HepG2 (cell line): ENCODE data around the gene GUCA2B. TPM values are rescaled to one million over a fixed set of nuclear protein-coding genes. Genes with fewer than 3 reads are reported as not detected.

Experiments used
- ATAC-seq: fragments of 200-7000 bp; cut with Tn5 transposase; 3 replicates; pipeline ENCODE4 v1.9.1; 2020; ENCODE audit warnings: mild to moderate bottlenecking, moderate library complexity
- BruUV-seq: library from RNA; stranded (reverse); fragments of 400-500 nt; replicated peaks from 2 replicates; lab custom pipeline; 2021; lab: Mats Ljungman, UMichigan
- CTCF ChIA-PET: fragments of 300-600 bp; formaldehyde crosslinking; extraction: SDS; loops from one replicate; lab custom pipeline; 2021; ENCODE audit warnings: low total read pairs, inconsistent platforms, low intra/inter-chr PET ratio; lab: Yijun Ruan, JAX
- POLR2A ChIA-PET: fragments of 350-600 bp; sonication (Branson Sonifier 250); formaldehyde crosslinking; loops from one replicate; lab custom pipeline; 2020; ENCODE audit warnings: antibody characterized with exemption, inconsistent platforms; lab: Yijun Ruan, JAX
- DNase-seq: peaks from one replicate; pipeline ENCODE4 v3.0.0-alpha.2; 2015; ENCODE audit warnings: low spot score
- FAIRE-seq: peaks from 3 replicates; lab custom pipeline; 2011; peaks lifted over from hg19 to GRCh38; lab: Jason Lieb, UNC
- H2AFZ ChIP-seq: one replicate; pipeline ENCODE4 v1.6.1; 2011; ENCODE audit warnings: low read length, inconsistent platforms
- H3K27ac ChIP-seq: fragments of 300-600 bp; 3 replicates; pipeline ENCODE4 v1.8.0; 2011; ENCODE audit warnings: mixed run types, mild to moderate bottlenecking, mixed read lengths, low read length, inconsistent platforms; ENCODE audit not compliant: insufficient read depth; ENCODE audit errors: extremely low read length
- H3K27me3 ChIP-seq, 2 experiments: fragments of 200-600 bp in 1 of 2; 2 replicates in 1 of 2; 3 replicates in 1 of 2; pipeline versions ENCODE4 v1.6.0 to v1.8.0; 2011; ENCODE audit warnings: low read length in 2 of 2, mild to moderate bottlenecking in 2 of 2, moderate library complexity in 2 of 2, inconsistent platforms in 1 of 2; ENCODE audit not compliant: insufficient read depth in 2 of 2, control insufficient read depth in 1 of 2
- H3K36me3 ChIP-seq, 2 experiments: fragments of 200-600 bp in 1 of 2; replicated peaks in 1 of 2; 2 replicates in 1 of 2; 3 replicates in 1 of 2; pipeline versions ENCODE4 v1.5.1 to v1.8.0; 2011; ENCODE audit warnings: low read length in 2 of 2, inconsistent platforms in 1 of 2; ENCODE audit not compliant: insufficient read depth in 2 of 2, control insufficient read depth in 1 of 2
- H3K4me1 ChIP-seq: 2 replicates; pipeline ENCODE4 v1.5.1; 2012; ENCODE audit warnings: low read length, inconsistent platforms; ENCODE audit not compliant: insufficient read depth
- H3K4me2 ChIP-seq: 2 replicates; pipeline ENCODE4 v1.6.0; 2011; ENCODE audit warnings: low read depth, low read length, inconsistent platforms
- H3K4me3 ChIP-seq, 3 experiments: fragments of 200-600 bp in 1 of 3; sonication (generic), shearing (Covaris generic) in 1 of 3; replicated peaks in 1 of 3; 2 replicates each; pipeline ENCODE4 v1.5.1; 2011 to 2016; ENCODE audit warnings: low read length in 3 of 3, inconsistent platforms in 2 of 3, low read depth in 2 of 3, mild to moderate bottlenecking in 2 of 3, control low read depth in 1 of 3, mixed read lengths in 1 of 3; ENCODE audit not compliant: insufficient read depth in 1 of 3
- H3K79me2 ChIP-seq: one replicate; pipeline ENCODE4 v1.6.1; 2011; ENCODE audit warnings: low read length, inconsistent platforms; ENCODE audit not compliant: insufficient read depth
- H3K9ac ChIP-seq: 2 replicates; pipeline ENCODE4 v1.6.0; 2011; ENCODE audit warnings: mild to moderate bottlenecking, low read depth, low read length, inconsistent platforms; ENCODE audit not compliant: insufficient read depth
- H3K9me3 ChIP-seq: 2 replicates; pipeline ENCODE4 v1.5.1; 2012; ENCODE audit warnings: mild to moderate bottlenecking, low read length
- H4K20me1 ChIP-seq: 2 replicates; pipeline ENCODE4 v1.6.0; 2011; ENCODE audit warnings: inconsistent platforms, mild to moderate bottlenecking, low read length, moderate library complexity; ENCODE audit not compliant: insufficient read depth
- FOSL2 ChIP-seq: sonication (generic); formaldehyde crosslinking; IDR thresholded peaks from 2 replicates; pipeline ENCODE4 v1.4.0; 2020; ENCODE audit warnings: missing genetic modification reagents
- FOXA3 ChIP-seq: IDR thresholded peaks from 2 replicates; pipeline ENCODE4 v1.6.1; 2016; ENCODE audit warnings: missing genetic modification reagents, missing compliant biosample characterization
- FOXP1 ChIP-seq, 2 experiments: fragments of 450-650 bp in 1 of 2; IDR thresholded peaks; 2 replicates each; pipeline ENCODE4 v1.6.1; 2017 to 2018; ENCODE audit warnings: antibody characterized with exemption in 1 of 2
- PITX1 ChIP-seq: sonication (generic); formaldehyde crosslinking; IDR thresholded peaks from 2 replicates; pipeline ENCODE4 v1.5.1; 2020; ENCODE audit warnings: mild to moderate bottlenecking, missing genetic modification reagents
- RARA ChIP-seq: IDR thresholded peaks from 2 replicates; pipeline ENCODE4 v1.6.1; 2016; ENCODE audit warnings: missing genetic modification reagents, missing compliant biosample characterization
- SOX5 ChIP-seq: IDR thresholded peaks from 2 replicates; pipeline ENCODE4 v1.6.1; 2016; ENCODE audit warnings: borderline replicate concordance
- STAG1 ChIP-seq: sonication (generic); formaldehyde crosslinking; IDR thresholded peaks from 2 replicates; pipeline ENCODE4 v1.4.0; 2020; ENCODE audit warnings: missing genetic modification reagents
- TEAD3 ChIP-seq: optimal IDR thresholded peaks from 2 replicates; pipeline ENCODE3; 2016; ENCODE audit warnings: borderline replicate concordance
- XRCC5 ChIP-seq: fragments of 200-400 bp; formaldehyde crosslinking; optimal IDR thresholded peaks from 2 replicates; pipeline ENCODE3; 2017; ENCODE audit warnings: mild to moderate bottlenecking, low read length
- ZNF501 ChIP-seq: sonication (generic); formaldehyde crosslinking; IDR thresholded peaks from 2 replicates; pipeline ENCODE4 v1.5.1; 2020; ENCODE audit warnings: mild to moderate bottlenecking, moderate library complexity, missing genetic modification reagents
- WGBS: methylation state at CpG from one replicate; pipeline ENCODE4 v1.1.6; 2017; ENCODE audit warnings: low lambda C conversion rate; 5-methylcytosine and 5-hydroxymethylcytosine counted together
- in situ Hi-C: cut with HindIII; loops from 2 replicates; pipeline ENCODE4 v1.10.0; 2017; ENCODE audit warnings: low pct_unique_long_range_greater_than_20kb; ENCODE audit not compliant: extremely low pct_ligation_motif_present
- intact Hi-C: fragments of 100-400 bp; cut with micrococcal nuclease; formaldehyde crosslinking; loops from one replicate; pipeline ENCODE4 v1.10.0; 2022; ENCODE audit not compliant: unreplicated experiment
- polyA plus RNA-seq, 8 experiments: library from polyadenylated mRNA; depleted of rRNA in 3 of 8; stranded (reverse) in 7 of 8; unstranded in 1 of 8; fragments of >200 nt; fragmentation: Illumina TruSeq in 4 of 8; extraction: Trizol in 4 of 8; gene quantifications; 2 replicates each; pipeline versions ENCODE4 v1.2.1 to v1.2.3, GENCODE V29; 2011 to 2016; ENCODE audit warnings: low read depth in 4 of 8, missing spikeins in 1 of 8, mixed read lengths in 1 of 8; ENCODE audit not compliant: insufficient read depth in 1 of 8
- total RNA-seq, 5 experiments: library from RNA; depleted of rRNA; stranded (reverse); fragments of >200 nt; fragmentation: Illumina TruSeq; extraction: Trizol; gene quantifications; 2 replicates each; pipeline ENCODE4 v1.2.3, GENCODE V29; 2016; ENCODE audit warnings: low read depth in 1 of 5
- TF ChIP-seq, protein P1 (sequence below): sonication (generic); formaldehyde crosslinking; IDR thresholded peaks from 2 replicates; pipeline ENCODE4 v1.5.1; 2020; ENCODE audit warnings: mild to moderate bottlenecking, moderate library complexity, missing genetic modification reagents
- TF ChIP-seq, protein P2 (sequence below): sonication (generic); formaldehyde crosslinking; IDR thresholded peaks from 2 replicates; pipeline ENCODE4 v1.4.0; 2020; ENCODE audit warnings: missing genetic modification reagents, borderline replicate concordance
- TF ChIP-seq, protein P3 (sequence below): sonication (generic); formaldehyde crosslinking; IDR thresholded peaks from 2 replicates; pipeline ENCODE4 v1.8.1; 2023; ENCODE audit warnings: mild to moderate bottlenecking, missing genetic modification reagents
- TF ChIP-seq, protein P4 (sequence below), 2 experiments: sonication (generic) in 1 of 2; formaldehyde crosslinking in 1 of 2; IDR thresholded peaks; 2 replicates each; pipeline versions ENCODE4 v1.4.0 to v1.6.1; 2018 to 2020; ENCODE audit warnings: missing genetic modification reagents in 2 of 2, borderline replicate concordance in 1 of 2, low read depth in 1 of 2, mild to moderate bottlenecking in 1 of 2, missing biosample characterization in 1 of 2
- TF ChIP-seq, protein P5 (sequence below): sonication (generic); formaldehyde crosslinking; IDR thresholded peaks from 2 replicates; pipeline ENCODE4 v1.4.0; 2020; ENCODE audit warnings: missing genetic modification reagents

The GUCA2B gene
- total and polyA plus RNA-seq, 2 of the 13 experiments (the other 11 are each of a cell fraction or from before 2014, with no cell fraction given) = not detected

DNA sequence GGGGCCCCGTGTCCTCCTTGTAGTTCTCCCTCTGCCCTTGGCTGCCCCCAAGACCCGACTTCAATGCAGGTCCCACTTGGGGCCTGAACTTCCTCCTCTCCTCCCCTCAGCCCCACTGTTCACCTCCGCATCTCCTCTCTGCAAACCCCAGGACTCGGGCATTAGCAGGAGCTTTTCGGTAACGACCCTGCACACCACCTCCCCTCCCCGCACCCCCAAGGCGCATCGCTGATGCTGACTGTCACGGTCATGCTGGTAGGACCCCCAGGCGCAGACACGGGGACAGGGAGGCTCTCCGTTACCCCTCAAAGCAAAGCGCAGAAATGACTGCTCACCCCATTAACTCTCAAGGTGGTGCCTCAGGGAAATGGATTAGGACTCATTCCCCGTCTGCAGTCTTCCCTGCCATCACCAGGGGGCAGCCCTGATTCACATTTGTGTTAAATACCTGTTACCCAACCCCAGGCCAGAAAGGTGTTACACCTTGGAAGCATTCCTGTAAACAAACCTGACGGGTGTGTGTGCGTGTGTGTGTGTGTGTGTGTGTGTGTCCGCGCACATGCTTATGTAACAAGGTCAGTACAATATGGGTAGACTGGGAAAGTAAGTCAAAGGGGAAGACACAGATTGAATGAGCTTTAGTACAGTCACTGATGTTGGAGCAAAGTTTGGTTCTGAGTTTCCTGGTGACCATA, 6.4 kb upstream of the GUCA2B start:
- peak; percentile 88 for ATAC-seq
- no peak overlapping the region for H3K4me3 ChIP-seq
- FAIRE-seq = peak; percentile 89
- BruUV-seq = no TSS peak
- no peaks in the 10 kb centered on the region for H4K20me1 ChIP-seq
- no peak overlapping the region for H3K4me2 ChIP-seq
- no peaks in the 10 kb centered on the region for H3K79me2 ChIP-seq
- H3K9me3 ChIP-seq = no peaks in the 10 kb centered on the region
- intact Hi-C loops = loop anchor here (1.0 kb wide), 1 partner anchor 27 kb away; no protein-coding TSS in a partner anchor
- POLR2A ChIA-PET = no interaction called here
- H3K27ac ChIP-seq = no peak overlapping the region
- H3K9ac ChIP-seq = no peak overlapping the region
- CTCF ChIA-PET = interaction anchor here (2.1 kb wide), 1 partner anchor 26 kb away, joined by 31 read pairs; no protein-coding TSS in a partner anchor
- in situ Hi-C loops = loop anchor here (10.0 kb wide), 1 partner anchor 598 kb away; the partner anchor contains the start of gene CLDN19
- H3K36me3 ChIP-seq = no peaks in the 10 kb centered on the region
- H2AFZ ChIP-seq = no peak overlapping the region
- H3K27me3 ChIP-seq = peaks cover 3 to 45% of the 10 kb centered on the region in 2 experiments; a peak in 3 of 5 replicates
- peak; percentile 76 for DNase-seq
- H3K4me1 ChIP-seq = peaks cover 8% of the 10 kb centered on the region; the same call in 1 of the 2 replicates
- 23% methylated on average over 14 of the region's 19 CpGs for WGBS
- TF ChIP-seq TEAD3 = peak; percentile 82
- TF ChIP-seq ZNF501 (CRISPR knock-in tag) = 0 out of 2 replicates have a peak, but pooled peaks have one; percentile 28
- TF ChIP-seq, protein P1, sequence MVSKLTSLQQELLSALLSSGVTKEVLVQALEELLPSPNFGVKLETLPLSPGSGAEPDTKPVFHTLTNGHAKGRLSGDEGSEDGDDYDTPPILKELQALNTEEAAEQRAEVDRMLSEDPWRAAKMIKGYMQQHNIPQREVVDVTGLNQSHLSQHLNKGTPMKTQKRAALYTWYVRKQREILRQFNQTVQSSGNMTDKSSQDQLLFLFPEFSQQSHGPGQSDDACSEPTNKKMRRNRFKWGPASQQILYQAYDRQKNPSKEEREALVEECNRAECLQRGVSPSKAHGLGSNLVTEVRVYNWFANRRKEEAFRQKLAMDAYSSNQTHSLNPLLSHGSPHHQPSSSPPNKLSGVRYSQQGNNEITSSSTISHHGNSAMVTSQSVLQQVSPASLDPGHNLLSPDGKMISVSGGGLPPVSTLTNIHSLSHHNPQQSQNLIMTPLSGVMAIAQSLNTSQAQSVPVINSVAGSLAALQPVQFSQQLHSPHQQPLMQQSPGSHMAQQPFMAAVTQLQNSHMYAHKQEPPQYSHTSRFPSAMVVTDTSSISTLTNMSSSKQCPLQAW (CRISPR knock-in tag) = peak; percentile 71; the same call in 1 of the 2 replicates
- 0 out of 2 replicates have a peak, but pooled peaks have one; percentile 10 for TF ChIP-seq FOSL2 (CRISPR knock-in tag)
- TF ChIP-seq, protein P2, sequence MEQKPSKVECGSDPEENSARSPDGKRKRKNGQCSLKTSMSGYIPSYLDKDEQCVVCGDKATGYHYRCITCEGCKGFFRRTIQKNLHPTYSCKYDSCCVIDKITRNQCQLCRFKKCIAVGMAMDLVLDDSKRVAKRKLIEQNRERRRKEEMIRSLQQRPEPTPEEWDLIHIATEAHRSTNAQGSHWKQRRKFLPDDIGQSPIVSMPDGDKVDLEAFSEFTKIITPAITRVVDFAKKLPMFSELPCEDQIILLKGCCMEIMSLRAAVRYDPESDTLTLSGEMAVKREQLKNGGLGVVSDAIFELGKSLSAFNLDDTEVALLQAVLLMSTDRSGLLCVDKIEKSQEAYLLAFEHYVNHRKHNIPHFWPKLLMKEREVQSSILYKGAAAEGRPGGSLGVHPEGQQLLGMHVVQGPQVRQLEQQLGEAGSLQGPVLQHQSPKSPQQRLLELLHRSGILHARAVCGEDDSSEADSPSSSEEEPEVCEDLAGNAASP (CRISPR knock-in tag) = 0 out of 2 replicates have a peak, but pooled peaks have one; percentile 17
- TF ChIP-seq, protein P3, sequence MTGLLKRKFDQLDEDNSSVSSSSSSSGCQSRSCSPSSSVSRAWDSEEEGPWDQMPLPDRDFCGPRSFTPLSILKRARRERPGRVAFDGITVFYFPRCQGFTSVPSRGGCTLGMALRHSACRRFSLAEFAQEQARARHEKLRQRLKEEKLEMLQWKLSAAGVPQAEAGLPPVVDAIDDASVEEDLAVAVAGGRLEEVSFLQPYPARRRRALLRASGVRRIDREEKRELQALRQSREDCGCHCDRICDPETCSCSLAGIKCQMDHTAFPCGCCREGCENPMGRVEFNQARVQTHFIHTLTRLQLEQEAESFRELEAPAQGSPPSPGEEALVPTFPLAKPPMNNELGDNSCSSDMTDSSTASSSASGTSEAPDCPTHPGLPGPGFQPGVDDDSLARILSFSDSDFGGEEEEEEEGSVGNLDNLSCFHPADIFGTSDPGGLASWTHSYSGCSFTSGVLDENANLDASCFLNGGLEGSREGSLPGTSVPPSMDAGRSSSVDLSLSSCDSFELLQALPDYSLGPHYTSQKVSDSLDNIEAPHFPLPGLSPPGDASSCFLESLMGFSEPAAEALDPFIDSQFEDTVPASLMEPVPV (CRISPR knock-in tag) = 0 out of 2 replicates have a peak, but pooled peaks have one; percentile 37
- peak; percentile 66 for TF ChIP-seq XRCC5
- TF ChIP-seq STAG1 (CRISPR knock-in tag) = peak; percentile 90
- TF ChIP-seq SOX5 (CRISPR knock-in tag) = peak; percentile 24; the same call in 1 of the 2 replicates
- peak; percentile 61; the same call in 1 of the 2 replicates for TF ChIP-seq PITX1 (CRISPR knock-in tag)
- TF ChIP-seq RARA (CRISPR knock-in tag) = peak; percentile 44; the same call in 1 of the 2 replicates
- TF ChIP-seq, protein P4, sequence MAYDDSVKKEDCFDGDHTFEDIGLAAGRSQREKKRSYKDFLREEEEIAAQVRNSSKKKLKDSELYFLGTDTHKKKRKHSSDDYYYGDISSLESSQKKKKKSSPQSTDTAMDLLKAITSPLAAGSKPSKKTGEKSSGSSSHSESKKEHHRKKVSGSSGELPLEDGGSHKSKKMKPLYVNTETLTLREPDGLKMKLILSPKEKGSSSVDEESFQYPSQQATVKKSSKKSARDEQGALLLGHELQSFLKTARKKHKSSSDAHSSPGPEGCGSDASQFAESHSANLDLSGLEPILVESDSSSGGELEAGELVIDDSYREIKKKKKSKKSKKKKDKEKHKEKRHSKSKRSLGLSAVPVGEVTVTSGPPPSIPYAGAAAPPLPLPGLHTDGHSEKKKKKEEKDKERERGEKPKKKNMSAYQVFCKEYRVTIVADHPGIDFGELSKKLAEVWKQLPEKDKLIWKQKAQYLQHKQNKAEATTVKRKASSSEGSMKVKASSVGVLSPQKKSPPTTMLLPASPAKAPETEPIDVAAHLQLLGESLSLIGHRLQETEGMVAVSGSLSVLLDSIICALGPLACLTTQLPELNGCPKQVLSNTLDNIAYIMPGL (CRISPR knock-in tag; IDR thresholded peaks at IDR 0.05; ENCODE audit: borderline replicate concordance in 1 of 2, low read depth in 1 of 2) = peak in 1 of 2 experiments; percentile 31; a peak in 1 of 4 replicates
- TF ChIP-seq FOXA3 = peak; percentile 47
- TF ChIP-seq, protein P5, sequence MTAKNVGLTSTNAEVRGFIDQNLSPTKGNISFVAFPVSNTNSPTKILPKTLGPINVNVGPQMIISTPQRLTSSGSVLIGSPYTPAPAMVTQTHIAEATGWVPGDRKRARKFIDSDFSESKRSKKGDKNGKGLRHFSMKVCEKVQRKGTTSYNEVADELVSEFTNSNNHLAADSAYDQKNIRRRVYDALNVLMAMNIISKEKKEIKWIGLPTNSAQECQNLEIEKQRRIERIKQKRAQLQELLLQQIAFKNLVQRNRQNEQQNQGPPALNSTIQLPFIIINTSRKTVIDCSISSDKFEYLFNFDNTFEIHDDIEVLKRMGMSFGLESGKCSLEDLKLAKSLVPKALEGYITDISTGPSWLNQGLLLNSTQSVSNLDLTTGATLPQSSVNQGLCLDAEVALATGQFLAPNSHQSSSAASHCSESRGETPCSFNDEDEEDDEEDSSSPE (CRISPR knock-in tag) = no peak
- TF ChIP-seq FOXP1 (IDR thresholded peaks at IDR 0.05) = peak; percentile 69; the same call in 1 of the 2 replicates
- peak; percentile 84 for TF ChIP-seq FOXP1 (CRISPR knock-in tag; IDR thresholded peaks at IDR 0.05)
